Measurements from ENCODE around the gene RIMBP3B.
"Not testable (repeated sequence)": the region's sequence is repeated elsewhere in the genome, so short reads cannot be mapped to it uniquely, and the experiment has no call there.

Gene RIMBP3B

GRCh38 chr22:21418974-21419638 lies 35.6 kb downstream of the RIMBP3B start:
- not testable (repeated sequence) for DNase-seq

- DNase-seq, result not testable (repeated sequence)
Measured at GRCh38 chr22:21420180-21420763, 36.7 kb downstream of the RIMBP3B start.

- DNase-seq, result not testable (repeated sequence)
Measured at GRCh38 chr22:21424084-21424709, 40.6 kb downstream of the RIMBP3B start.

- not testable (repeated sequence) for DNase-seq
Measured at GRCh38 chr22:21434378-21435233, 51.1 kb downstream of the RIMBP3B start.

GRCh38 chr22:21435998-21436810 lies 52.7 kb downstream of the RIMBP3B start:
- not testable (repeated sequence) for DNase-seq

- not testable (repeated sequence) for DNase-seq
Measured at GRCh38 chr22:21438013-21438412, 54.5 kb downstream of the RIMBP3B start.

Measured in stimulated activated CD8-positive, alpha-beta memory T cell treated with anti-CD3 and anti-CD28 coated beads, Interleukin-4, amount 100 ng/mL, for 48 hours (primary cell).